H1 (cell line): Measurements from ENCODE around the gene ATG9B. TPM values are rescaled to one million over a fixed set of nuclear protein-coding genes. Genes with fewer than 3 reads are reported as not detected.

Experiments used
- CTCF ChIA-PET: fragments of 300-600 bp; sonication (Branson Sonifier 250); formaldehyde crosslinking; loops from one replicate; lab custom pipeline; 2021; ENCODE audit not compliant: partially characterized antibody; lab: Charles Lee
- POLR2A ChIA-PET: fragments of 300-600 bp; sonication (Branson Sonifier 250); formaldehyde crosslinking; loops from one replicate; lab custom pipeline; 2021; ENCODE audit warnings: inconsistent platforms; ENCODE audit not compliant: partially characterized antibody; lab: Charles Lee
- DNase-seq, 2 experiments: peaks; one replicate each; pipeline versions ENCODE4 v3.0.0 to v3.0.0-alpha.2; 2010 to 2022; ENCODE audit warnings: low spot score in 2 of 2, low read depth in 1 of 2, mixed read lengths in 1 of 2
- FAIRE-seq: peaks from 2 replicates; lab custom pipeline; 2011; peaks lifted over from hg19 to GRCh38; lab: Jason Lieb, UNC
- H2AFZ ChIP-seq: 2 replicates; pipeline ENCODE4 v1.8.1; 2012; ENCODE audit warnings: low read length, inconsistent platforms
- H2AK5ac ChIP-seq: 2 replicates; pipeline ENCODE4 v1.6.1; 2013; ENCODE audit warnings: low read depth, low read length
- H2BK120ac ChIP-seq: replicated peaks from 2 replicates; pipeline ENCODE3; 2013; ENCODE audit warnings: low read depth, low read length, inconsistent platforms
- H2BK12ac ChIP-seq: 2 replicates; pipeline ENCODE4 v1.6.1; 2013; ENCODE audit warnings: low read depth, low read length
- H2BK15ac ChIP-seq: 2 replicates; pipeline ENCODE4 v1.6.1; 2013; ENCODE audit warnings: low read length
- H2BK20ac ChIP-seq: 2 replicates; pipeline ENCODE4 v1.6.1; 2013; ENCODE audit warnings: low read length
- H2BK5ac ChIP-seq: 2 replicates; pipeline ENCODE4 v1.6.1; 2013; ENCODE audit warnings: low read depth, low read length
- H3K14ac ChIP-seq: 2 replicates; pipeline ENCODE4 v1.6.1; 2013; ENCODE audit warnings: inconsistent platforms; ENCODE audit not compliant: insufficient read length
- H3K18ac ChIP-seq: 2 replicates; pipeline ENCODE4 v1.6.1; 2013; ENCODE audit warnings: low read length; ENCODE audit errors: extremely low read depth
- H3K23ac ChIP-seq: 2 replicates; pipeline ENCODE4 v1.6.1; 2013; ENCODE audit warnings: inconsistent platforms; ENCODE audit not compliant: insufficient read length
- H3K23me2 ChIP-seq: 2 replicates; pipeline ENCODE4 v1.6.1; 2013; ENCODE audit warnings: low read depth, low read length
- H3K27ac ChIP-seq: 2 replicates; pipeline ENCODE4 v1.6.1; 2011; ENCODE audit warnings: low read depth, low read length, inconsistent platforms
- H3K27me3 ChIP-seq, 4 experiments: replicated peaks in 1 of 4; 1 replicate in 1 of 4; 2 replicates in 3 of 4; pipeline versions ENCODE4 v1.6.1 to v1.8.1; 2011 to 2013; ENCODE audit warnings: low read length in 3 of 4, mild to moderate bottlenecking in 3 of 4, inconsistent platforms in 2 of 4, mixed read lengths in 2 of 4, moderate library complexity in 1 of 4; ENCODE audit not compliant: control insufficient read depth in 3 of 4, insufficient read depth in 3 of 4; ENCODE audit errors: extremely low read depth in 1 of 4
- H3K36me3 ChIP-seq, 4 experiments: 2 replicates each; pipeline versions ENCODE4 v1.6.1 to v1.8.1; 2011 to 2013; ENCODE audit warnings: mild to moderate bottlenecking in 4 of 4, low read length in 3 of 4, moderate library complexity in 2 of 4, control low read depth in 1 of 4, inconsistent platforms in 1 of 4; ENCODE audit not compliant: insufficient read depth in 4 of 4, control insufficient read depth in 2 of 4
- H3K4ac ChIP-seq: replicated peaks from 2 replicates; pipeline ENCODE3; 2013; ENCODE audit warnings: low read length, low read depth, mixed read lengths, inconsistent platforms; ENCODE audit not compliant: insufficient read length
- H3K4me1 ChIP-seq, 4 experiments: replicated peaks in 1 of 4; 1 replicate in 1 of 4; 2 replicates in 3 of 4; pipeline versions ENCODE4 v1.6.1 to v1.8.1; 2011 to 2013; ENCODE audit warnings: low read length in 3 of 4, inconsistent platforms in 2 of 4, mixed read lengths in 1 of 4; ENCODE audit not compliant: insufficient read depth in 4 of 4, control insufficient read depth in 3 of 4
- H3K4me2 ChIP-seq, 2 experiments: 2 replicates each; pipeline versions ENCODE4 v1.6.1 to v1.8.1; 2011 to 2013; ENCODE audit warnings: low read depth in 2 of 2, low read length in 2 of 2, control low read depth in 1 of 2, inconsistent platforms in 1 of 2, mild to moderate bottlenecking in 1 of 2; ENCODE audit not compliant: insufficient read depth in 1 of 2
- H3K4me3 ChIP-seq, 4 experiments: fragments of 200-600, 300-600 bp in 1 of 4; sonication (generic), shearing (Covaris generic), sonication (Bioruptor Twin) in 1 of 4; 2 replicates each; pipeline versions ENCODE4 v1.5.1 to v1.8.1; 2011 to 2016; ENCODE audit warnings: low read length in 4 of 4, low read depth in 3 of 4, control low read depth in 2 of 4, inconsistent platforms in 2 of 4, mild to moderate bottlenecking in 2 of 4, mixed read lengths in 1 of 4, moderate library complexity in 1 of 4; ENCODE audit not compliant: insufficient read depth in 2 of 4; ENCODE audit errors: extremely low read depth in 1 of 4
- H3K56ac ChIP-seq: replicated peaks from 2 replicates; pipeline ENCODE3; 2013; ENCODE audit warnings: low read depth, mild to moderate bottlenecking, mixed read lengths, low read length, inconsistent platforms; ENCODE audit not compliant: insufficient read length
- H3K79me1 ChIP-seq: 2 replicates; pipeline ENCODE4 v1.6.1; 2013; ENCODE audit warnings: low read depth, low read length, control low read depth
- H3K79me2 ChIP-seq, 2 experiments: 2 replicates each; pipeline versions ENCODE4 v1.6.1 to v1.8.1; 2012 to 2013; ENCODE audit warnings: low read length in 2 of 2, mild to moderate bottlenecking in 2 of 2, inconsistent platforms in 1 of 2; ENCODE audit not compliant: insufficient read depth in 2 of 2, control insufficient read depth in 1 of 2
- H3K9ac ChIP-seq, 4 experiments: replicated peaks in 1 of 4; 1 replicate in 1 of 4; 2 replicates in 3 of 4; pipeline versions ENCODE4 v1.6.1 to v1.8.1; 2011 to 2013; ENCODE audit warnings: low read depth in 3 of 4, low read length in 3 of 4, control low read depth in 2 of 4, mild to moderate bottlenecking in 2 of 4, moderate library complexity in 2 of 4, inconsistent platforms in 1 of 4; ENCODE audit errors: extremely low read depth in 1 of 4
- H3K9me3 ChIP-seq, 2 experiments: 2 replicates each; pipeline versions ENCODE4 v1.6.1 to v1.8.1; 2012 to 2013; ENCODE audit warnings: mild to moderate bottlenecking in 2 of 2, moderate library complexity in 2 of 2, control low read depth in 1 of 2, inconsistent platforms in 1 of 2, low read depth in 1 of 2, low read length in 1 of 2, mixed read lengths in 1 of 2; ENCODE audit not compliant: insufficient read depth in 2 of 2
- H4K20me1 ChIP-seq, 2 experiments: replicated peaks in 1 of 2; 2 replicates each; pipeline versions ENCODE3 to v1.8.1; 2011 to 2013; ENCODE audit warnings: inconsistent platforms in 2 of 2, low read length in 2 of 2, mild to moderate bottlenecking in 1 of 2; ENCODE audit not compliant: insufficient read depth in 2 of 2, control insufficient read depth in 1 of 2
- H4K5ac ChIP-seq: 2 replicates; pipeline ENCODE4 v1.6.1; 2013; ENCODE audit warnings: low read length, low read depth, mixed read lengths, inconsistent platforms; ENCODE audit not compliant: insufficient read length
- H4K8ac ChIP-seq: 2 replicates; pipeline ENCODE4 v1.8.0; 2013; ENCODE audit warnings: mild to moderate bottlenecking, moderate library complexity, low read length, inconsistent platforms; ENCODE audit not compliant: insufficient read depth; ENCODE audit errors: extremely low read depth
- H4K91ac ChIP-seq: replicated peaks from 2 replicates; pipeline ENCODE3; 2013; ENCODE audit warnings: low read length, mixed read lengths, inconsistent platforms; ENCODE audit not compliant: insufficient read length
- ATF2 ChIP-seq: IDR thresholded peaks from 2 replicates; pipeline ENCODE4 v1.6.1; 2012; ENCODE audit warnings: low read length, inconsistent platforms
- BACH1 ChIP-seq: IDR thresholded peaks from 2 replicates; pipeline ENCODE4 v1.6.1; 2012; ENCODE audit warnings: low read length, improper control_type of control experiment
- CBX8 ChIP-seq: fragments of 300-800, 300-1000 bp; sonication (generic); IDR thresholded peaks from 2 replicates; pipeline ENCODE4 v1.7.1; 2016; ENCODE audit warnings: low read depth, low read length, borderline replicate concordance
- JUN ChIP-seq: IDR thresholded peaks from 2 replicates; pipeline ENCODE4 v1.6.1; 2011; ENCODE audit warnings: low read depth, mild to moderate bottlenecking, improper control_type of control experiment, low read length
- POLR2A ChIP-seq, 2 experiments: IDR thresholded peaks; 1 replicate in 1 of 2; 2 replicates in 1 of 2; pipeline ENCODE4 v1.6.1; 2011; ENCODE audit warnings: low read depth in 2 of 2, low read length in 2 of 2, mild to moderate bottlenecking in 2 of 2; ENCODE audit errors: control extremely low read depth in 1 of 2
- SP1 ChIP-seq: IDR thresholded peaks from 2 replicates; pipeline ENCODE4 v1.6.1; 2011; ENCODE audit warnings: low read depth, low read length
- SP2 ChIP-seq: IDR thresholded peaks from 2 replicates; pipeline ENCODE4 v1.6.1; 2012; ENCODE audit warnings: mild to moderate bottlenecking, low read length, inconsistent platforms
- TBP ChIP-seq: IDR thresholded peaks from 2 replicates; pipeline ENCODE4 v1.6.1; 2011; ENCODE audit warnings: low read depth, low read length, improper control_type of control experiment
- WGBS, 2 experiments: shearing (Covaris generic) in 1 of 2; methylation state at CpG; one replicate each; pipeline versions ENCODE4 v1.1.6 to v1.1.7; 2013 to 2015; ENCODE audit warnings: low lambda C conversion rate in 2 of 2, mixed read lengths in 2 of 2, inconsistent platforms in 1 of 2, low coverage in 1 of 2, missing lambda C conversion rate in 1 of 2; ENCODE audit not compliant: insufficient replicate concordance in 2 of 2, insufficient coverage in 1 of 2, insufficient read length in 1 of 2; ENCODE audit errors: extremely low coverage in 1 of 2, missing lambda C conversion rate in 1 of 2; 5-methylcytosine and 5-hydroxymethylcytosine counted together
- polyA plus RNA-seq, 7 experiments: library from polyadenylated mRNA; depleted of rRNA in 3 of 7; stranded (reverse) in 5 of 7; unstranded in 2 of 7; fragments of >200 nt in 5 of 7; fragments of 200-250 nt in 2 of 7; gene quantifications; 1 replicate in 5 of 7; 2 replicates in 1 of 7; 4 replicates in 1 of 7; pipeline versions ENCODE4 v1.2.1 to v1.2.3, GENCODE V29; 2011 to 2013; ENCODE audit warnings: missing spikeins in 2 of 7, mixed read lengths in 2 of 7
- total RNA-seq: library from RNA; stranded (reverse); fragmentation: NEBNext Ultra II Directional; extraction: Animal tissue kit (Norgen Biotek cat#: 25700); gene quantifications from 2 replicates; pipeline ENCODE4 v1.2.1, GENCODE V29; 2021

Gene ATG9B
- total and polyA plus RNA-seq, 2 of the 8 experiments (the other 6 are each of a cell fraction or from before 2014, with no cell fraction given) = 1.4 to 2.3 TPM

DNA sequence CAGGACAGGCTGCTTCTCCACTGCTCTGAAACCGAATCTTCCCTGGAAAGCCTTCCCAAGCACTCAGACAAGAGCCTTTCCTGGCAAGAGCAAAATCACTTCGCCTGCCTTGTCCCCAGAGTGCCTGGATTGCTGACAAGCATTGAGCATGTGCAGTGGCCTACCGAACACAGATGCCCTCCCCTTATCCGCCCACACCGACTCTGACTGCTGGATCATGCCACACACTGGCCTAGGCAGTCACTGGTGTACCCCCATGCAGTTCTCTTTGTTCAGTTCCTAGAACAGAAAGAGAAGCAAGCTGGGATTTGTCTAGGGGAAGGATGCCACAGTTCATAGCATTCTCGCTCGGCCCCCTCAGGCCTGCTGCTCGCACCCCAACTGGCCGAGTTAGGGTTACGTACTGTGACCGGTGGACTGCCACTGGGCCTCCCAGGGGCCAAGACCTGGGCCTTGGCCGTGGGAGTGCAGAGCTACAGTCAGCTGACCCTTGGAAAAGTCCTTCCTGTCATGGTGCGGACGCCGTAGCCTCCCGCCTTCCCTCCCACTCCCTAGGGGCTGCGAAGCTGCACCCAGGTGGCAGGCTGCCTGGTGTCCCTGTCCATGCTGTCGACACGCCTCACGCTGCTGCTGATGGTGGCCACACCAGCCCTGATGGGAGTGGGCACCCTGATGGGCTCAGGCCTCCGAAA is 10.9 kb upstream of the ATG9B start:
- no peak overlapping the region for H3K4ac ChIP-seq
- CTCF ChIA-PET = interaction anchor here (0.8 to 5.4 kb wide), 8 partner anchors 15 to 73 kb away, joined by 3 to 33 read pairs (median 4); partner anchors contain the start of gene CDK5
- TF ChIP-seq TBP (no peak), POLR2A (IDR thresholded peaks at IDR 0.05; ENCODE audit: control extremely low read depth in 1 of 2, low read depth in 2 of 2, low read length in 2 of 2) (no peak), SP1 (no peak), ATF2 (no peak), CBX8 (no peak), JUN (no peak), SP2 (no peak), BACH1 (no peak)
- TF ChIP-seq, all 59 proteins: peak for 0
- Histone ChIP-seq H3K14ac (no peak overlapping the region), H3K9ac (no peak overlapping the region), H3K4me3 (no peak overlapping the region), H2AFZ (no peak overlapping the region), H3K4me2 (no peak overlapping the region), H2BK5ac (no peak overlapping the region), H2AK5ac (no peak overlapping the region), H2BK20ac (no peak overlapping the region), H3K27ac (no peak overlapping the region), H3K9me3 (no peaks in the 10 kb centered on the region), H3K18ac (no peak overlapping the region), H4K20me1 (peaks cover 0 to 4% of the 10 kb centered on the region in 2 experiments), H4K8ac (0 out of 2 replicates have a peak overlapping the region, but pooled peaks have one; percentile 5), H3K4me1 (no peaks in the 10 kb centered on the region), H4K5ac (no peak overlapping the region), H3K56ac (no peak overlapping the region), H4K91ac (no peak overlapping the region), H2BK15ac (no peak overlapping the region), H3K23me2 (no peaks in the 10 kb centered on the region), H3K79me2 (no peaks in the 10 kb centered on the region), H3K36me3 (peaks cover 0 to 2% (median 0%) of the 10 kb centered on the region in 4 experiments; a peak in 2 of 8 replicates), H2BK12ac (no peak overlapping the region), H3K79me1 (no peaks in the 10 kb centered on the region; the same call in 1 of the 2 replicates), H3K23ac (no peak overlapping the region), H2BK120ac (no peak overlapping the region), H3K27me3 (no peaks in the 10 kb centered on the region)
- FAIRE-seq = no peak
- POLR2A ChIA-PET = no interaction called here
- no peak for DNase-seq
- WGBS, 2 experiments = 95% methylated on average over 19 of the region's 21 CpGs; no CpG with 5 or more reads in 1 of the 2 experiments
